WTC11 (cell line): Measurements from ENCODE around the gene ID4. TPM values are rescaled to one million over a fixed set of nuclear protein-coding genes. Genes with fewer than 3 reads are reported as not detected.

Source experiments
- AFF4 ChIP-seq: sonication (generic); formaldehyde crosslinking; IDR thresholded peaks from 2 replicates; pipeline ENCODE4 v1.8.1; 2023; ENCODE audit warnings: mild to moderate bottlenecking, missing genetic modification reagents, borderline replicate concordance
- AR ChIP-seq: fragments of 250-450 bp; sonication (Bioruptor Pico); IDR thresholded peaks from 2 replicates; pipeline ENCODE4 v1.9.0; 2021; ENCODE audit warnings: mild to moderate bottlenecking
- ATF2 ChIP-seq: sonication (generic); formaldehyde crosslinking; IDR thresholded peaks from 2 replicates; pipeline ENCODE4 v1.8.1; 2022; ENCODE audit warnings: low read depth, missing genetic modification reagents, borderline replicate concordance
- ATF6 ChIP-seq: sonication (generic); formaldehyde crosslinking; IDR thresholded peaks from 2 replicates; pipeline ENCODE4 v1.8.1; 2023; ENCODE audit warnings: mild to moderate bottlenecking, missing genetic modification reagents
- CTCF ChIP-seq: fragments of 200-600 bp; IDR thresholded peaks from 2 replicates; pipeline ENCODE4 v1.8.0; 2022; ENCODE audit warnings: antibody characterized with exemption
- ETV6 ChIP-seq: sonication (generic); formaldehyde crosslinking; IDR thresholded peaks from 2 replicates; pipeline ENCODE4 v1.8.1; 2022; ENCODE audit warnings: mild to moderate bottlenecking, missing genetic modification reagents
- FOXK1 ChIP-seq: sonication (generic); formaldehyde crosslinking; IDR thresholded peaks from 2 replicates; pipeline ENCODE4 v1.8.0; 2022; ENCODE audit warnings: mild to moderate bottlenecking, moderate library complexity, missing genetic modification reagents
- GABPB1 ChIP-seq: sonication (generic); formaldehyde crosslinking; IDR thresholded peaks from 2 replicates; pipeline ENCODE4 v1.8.1; 2023; ENCODE audit warnings: mild to moderate bottlenecking, missing genetic modification reagents
- HMGXB4 ChIP-seq: sonication (generic); formaldehyde crosslinking; IDR thresholded peaks from 2 replicates; pipeline ENCODE4 v1.8.1; 2023; ENCODE audit warnings: mild to moderate bottlenecking, moderate library complexity, missing genetic modification reagents
- NR1H2 ChIP-seq: sonication (generic); formaldehyde crosslinking; IDR thresholded peaks from 2 replicates; pipeline ENCODE4 v1.9.0; 2021; ENCODE audit warnings: mild to moderate bottlenecking, moderate library complexity, missing genetic modification reagents
- RELA ChIP-seq: sonication (generic); formaldehyde crosslinking; IDR thresholded peaks from 2 replicates; pipeline ENCODE4 v1.8.1; 2022; ENCODE audit warnings: missing genetic modification reagents, mild to moderate bottlenecking, borderline replicate concordance
- STAT6 ChIP-seq: sonication (generic); formaldehyde crosslinking; conservative IDR thresholded peaks from 2 replicates; pipeline ENCODE4 v1.8.1; 2023; ENCODE audit warnings: mild to moderate bottlenecking, low read depth, missing genetic modification reagents, moderate library complexity
- TP53 ChIP-seq: sonication (generic); formaldehyde crosslinking; IDR thresholded peaks from 2 replicates; pipeline ENCODE4 v1.8.1; 2023; ENCODE audit warnings: mild to moderate bottlenecking, missing genetic modification reagents
- ZNF138 ChIP-seq: sonication (generic); formaldehyde crosslinking; conservative IDR thresholded peaks from 2 replicates; pipeline ENCODE4 v1.8.1; 2022; ENCODE audit warnings: mild to moderate bottlenecking, moderate library complexity, missing genetic modification reagents
- ZNF219 ChIP-seq: sonication (generic); formaldehyde crosslinking; IDR thresholded peaks from 2 replicates; pipeline ENCODE4 v1.8.0; 2023; ENCODE audit warnings: missing genetic modification reagents, mild to moderate bottlenecking, borderline replicate concordance
- ZNF281 ChIP-seq: sonication (generic); formaldehyde crosslinking; IDR thresholded peaks from 2 replicates; pipeline ENCODE4 v1.8.0; 2023; ENCODE audit warnings: mild to moderate bottlenecking, missing genetic modification reagents
- ZNF423 ChIP-seq: fragments of 250-450 bp; sonication (Bioruptor Pico); IDR thresholded peaks from 2 replicates; pipeline ENCODE4 v2.1.2; 2022; ENCODE audit warnings: mild to moderate bottlenecking, moderate library complexity
- total RNA-seq: library from RNA; stranded (reverse); gene quantifications from 3 replicates; pipeline ENCODE4 v1.2.3, GENCODE V29; 2021

Gene ID4
- total RNA-seq, 1 experiment from 2014 or later = 4.5 TPM

GRCh38 chr6:19804205-19805128 is 32.7 kb upstream of the ID4 start (continued):
- TF ChIP-seq ZNF138 (CRISPR knock-in tag) (no peak), HMGXB4 (peak; percentile 88; the same call in 1 of the 2 replicates), TP53 (CRISPR knock-in tag) (no peak), ATF2 (CRISPR knock-in tag) (no peak), AR (CRISPR knock-in tag) (no peak), FOXK1 (peak; percentile 79), NR1H2 (CRISPR knock-in tag) (no peak), ATF6 (CRISPR knock-in tag) (no peak), RELA (CRISPR knock-in tag) (no peak), ETV6 (no peak; the same call in 1 of the 2 replicates), ZNF219 (CRISPR knock-in tag) (no peak), GABPB1 (CRISPR knock-in tag) (peak; percentile 57; the same call in 1 of the 2 replicates), CTCF (no peak), ZNF281 (CRISPR knock-in tag) (no peak), STAT6 (CRISPR knock-in tag) (no peak), AFF4 (CRISPR knock-in tag) (no peak), ZNF423 (CRISPR knock-in tag) (peak; percentile 95)
